SK-N-MC (cell line): ENCODE measurements around the gene SLC25A13.

Experiments
- DNase-seq: peaks from one replicate; pipeline ENCODE4 v3.0.0-alpha.2; 2011; ENCODE audit warnings: low read depth, low spot score
- H3K27ac ChIP-seq: fragments of 200-600 bp; sonication (generic); 2 replicates; pipeline ENCODE4 v1.5.1; 2016; ENCODE audit warnings: mixed run types
- H3K36me3 ChIP-seq: fragments of 200-600 bp; sonication (generic); 2 replicates; pipeline ENCODE4 v1.6.1; 2017; ENCODE audit warnings: antibody characterized with exemption, low read length, mixed read lengths; ENCODE audit not compliant: insufficient read depth
- H3K4me3 ChIP-seq: fragments of 200-600 bp; sonication (generic); 2 replicates; pipeline ENCODE4 v1.5.1; 2016
- H3K9ac ChIP-seq: fragments of 200-600 bp; sonication (generic); 2 replicates; pipeline ENCODE4 v1.8.0; 2017; ENCODE audit warnings: mixed run types, mixed read lengths; ENCODE audit not compliant: insufficient read length
- H3K9me3 ChIP-seq: fragments of 200-600 bp; sonication (generic); 2 replicates; pipeline ENCODE4 v1.6.1; 2017; ENCODE audit warnings: low read depth, mild to moderate bottlenecking, antibody characterized with exemption, low read length, moderate library complexity, mixed read lengths
- EZH2 ChIP-seq: fragments of 200-600 bp; sonication (generic); IDR thresholded peaks from one replicate; pipeline ENCODE4 v1.6.1; 2017; ENCODE audit warnings: antibody characterized with exemption
- FOXP2 ChIP-seq: optimal IDR thresholded peaks from 2 replicates; pipeline ENCODE3; 2011; ENCODE audit warnings: mild to moderate bottlenecking, moderate library complexity; ENCODE audit not compliant: insufficient read depth; ENCODE audit errors: extremely low read length, control extremely low read depth
- POLR2AphosphoS5 ChIP-seq: IDR thresholded peaks from 2 replicates; pipeline ENCODE4 v1.6.1; 2012; ENCODE audit warnings: mild to moderate bottlenecking, low read depth, low read length, borderline replicate concordance

The SLC25A13 gene

GRCh38 chr7:96143495-96144259, 178.2 kb downstream of the SLC25A13 start:
- no peak for DNase-seq
- Histone ChIP-seq H3K4me3 (no peak overlapping the region), H3K36me3 (no peaks in the 10 kb centered on the region), H3K9me3 (no peaks in the 10 kb centered on the region), H3K27ac (no peak overlapping the region), H3K9ac (no peak overlapping the region)
- TF ChIP-seq EZH2 (no peak), FOXP2 (no peak), POLR2AphosphoS5 (no peak)

- H3K4me3 ChIP-seq = no peak overlapping the region
- H3K9me3 ChIP-seq = no peaks in the 10 kb centered on the region
- DNase-seq = no peak
- TF ChIP-seq EZH2 (no peak), POLR2AphosphoS5 (no peak), FOXP2 (no peak)
- H3K36me3 ChIP-seq = no peaks in the 10 kb centered on the region
- H3K9ac ChIP-seq = no peak overlapping the region
- no peak overlapping the region for H3K27ac ChIP-seq
Measured at GRCh38 chr7:96136600-96137239, 185.2 kb downstream of the SLC25A13 start.

GRCh38 chr7:96135241-96135640, 186.7 kb downstream of the SLC25A13 start:
- Histone ChIP-seq H3K9ac (no peak overlapping the region), H3K27ac (no peak overlapping the region), H3K4me3 (no peak overlapping the region), H3K36me3 (no peaks in the 10 kb centered on the region), H3K9me3 (no peaks in the 10 kb centered on the region)
- TF ChIP-seq POLR2AphosphoS5 (no peak), FOXP2 (no peak), EZH2 (no peak)
- no peak for DNase-seq

- Histone ChIP-seq H3K9me3 (no peaks in the 10 kb centered on the region), H3K27ac (no peak overlapping the region), H3K9ac (no peak overlapping the region), H3K4me3 (no peak overlapping the region), H3K36me3 (no peaks in the 10 kb centered on the region)
- DNase-seq = no peak
- TF ChIP-seq FOXP2 = no peak
- TF ChIP-seq EZH2 = no peak
- TF ChIP-seq POLR2AphosphoS5 = no peak
Measured at GRCh38 chr7:96131525-96131924, 190.4 kb downstream of the SLC25A13 start.

- TF ChIP-seq EZH2 = no peak
- no peak for TF ChIP-seq FOXP2
- no peak for TF ChIP-seq POLR2AphosphoS5
- DNase-seq = no peak
- no peak overlapping the region for H3K27ac ChIP-seq
- H3K9ac ChIP-seq = no peak overlapping the region
- no peak overlapping the region for H3K4me3 ChIP-seq
- no peaks in the 10 kb centered on the region for H3K36me3 ChIP-seq
- no peaks in the 10 kb centered on the region for H3K9me3 ChIP-seq
Measured at GRCh38 chr7:96127746-96128145, 194.2 kb downstream of the SLC25A13 start.

- H3K9ac ChIP-seq = no peak overlapping the region
- H3K4me3 ChIP-seq = no peak overlapping the region
- no peak for DNase-seq
- H3K27ac ChIP-seq = no peak overlapping the region
- no peaks in the 10 kb centered on the region for H3K36me3 ChIP-seq
- no peak for TF ChIP-seq POLR2AphosphoS5
- TF ChIP-seq EZH2 = no peak
- TF ChIP-seq FOXP2 = no peak
- no peaks in the 10 kb centered on the region for H3K9me3 ChIP-seq
Measured at GRCh38 chr7:96126382-96126781, 195.5 kb downstream of the SLC25A13 start.

- DNase-seq = no peak
- Histone ChIP-seq H3K4me3 (no peak overlapping the region), H3K36me3 (no peaks in the 10 kb centered on the region), H3K9ac (no peak overlapping the region), H3K9me3 (no peaks in the 10 kb centered on the region), H3K27ac (no peak overlapping the region)
- no peak for TF ChIP-seq EZH2
- no peak for TF ChIP-seq FOXP2
- no peak for TF ChIP-seq POLR2AphosphoS5
Measured at GRCh38 chr7:96122746-96123145, 199.2 kb downstream of the SLC25A13 start.

GRCh38 chr7:96121752-96122151, 200.1 kb downstream of the SLC25A13 start:
- H3K9ac ChIP-seq = no peak overlapping the region
- H3K9me3 ChIP-seq = no peaks in the 10 kb centered on the region
- no peak overlapping the region for H3K27ac ChIP-seq
- no peak for DNase-seq
- H3K4me3 ChIP-seq = no peak overlapping the region
- TF ChIP-seq EZH2 (no peak), FOXP2 (no peak), POLR2AphosphoS5 (no peak)
- H3K36me3 ChIP-seq = no peaks in the 10 kb centered on the region
